ENCODE measurements around the gene SLC8A1.

Gene SLC8A1

GRCh38 chr2:40463112-40463511 is 11.2 kb upstream of the SLC8A1 start:
- no peak overlapping the region for H3K4me3 ChIP-seq (ENCODE audit: low read length, poor library complexity, severe bottlenecking)
- H3K4me2 ChIP-seq (ENCODE audit: low read depth, low read length, poor library complexity, severe bottlenecking) = no peak overlapping the region
- no peaks in the 10 kb centered on the region for H3K9me3 ChIP-seq (ENCODE audit: insufficient read depth, low read depth, low read length)
- no peaks in the 10 kb centered on the region for H3K36me3 ChIP-seq (ENCODE audit: insufficient read depth, low read length)
- H2AFZ ChIP-seq (ENCODE audit: low read length) = no peak overlapping the region
- H3K79me2 ChIP-seq (ENCODE audit: insufficient read depth, low read length) = no peaks in the 10 kb centered on the region
- no peaks in the 10 kb centered on the region for H3F3A ChIP-seq (ENCODE audit: low read depth)
- H4K20me1 ChIP-seq (ENCODE audit: insufficient read depth, low read length, poor library complexity, severe bottlenecking) = no peaks in the 10 kb centered on the region
- H3K27me3 ChIP-seq (ENCODE audit: insufficient read depth, low read length, poor library complexity, severe bottlenecking) = no peaks in the 10 kb centered on the region
- no peak for TF ChIP-seq CTCF (conservative IDR thresholded peaks at IDR 0.05; ENCODE audit: low read length)
- TF ChIP-seq EZH2phosphoT487 (IDR thresholded peaks at IDR 0.05; ENCODE audit: borderline replicate concordance) = no peak
- no peaks in the 10 kb centered on the region for H3K9me2 ChIP-seq (replicated peaks; ENCODE audit: low read depth, low read length)
- no peaks in the 10 kb centered on the region for H3K4me1 ChIP-seq (ENCODE audit: insufficient read depth, low read length, poor library complexity, severe bottlenecking)
- no peak overlapping the region for H3K9ac ChIP-seq (ENCODE audit: low read depth, low read length, poor library complexity, severe bottlenecking)

DNA sequence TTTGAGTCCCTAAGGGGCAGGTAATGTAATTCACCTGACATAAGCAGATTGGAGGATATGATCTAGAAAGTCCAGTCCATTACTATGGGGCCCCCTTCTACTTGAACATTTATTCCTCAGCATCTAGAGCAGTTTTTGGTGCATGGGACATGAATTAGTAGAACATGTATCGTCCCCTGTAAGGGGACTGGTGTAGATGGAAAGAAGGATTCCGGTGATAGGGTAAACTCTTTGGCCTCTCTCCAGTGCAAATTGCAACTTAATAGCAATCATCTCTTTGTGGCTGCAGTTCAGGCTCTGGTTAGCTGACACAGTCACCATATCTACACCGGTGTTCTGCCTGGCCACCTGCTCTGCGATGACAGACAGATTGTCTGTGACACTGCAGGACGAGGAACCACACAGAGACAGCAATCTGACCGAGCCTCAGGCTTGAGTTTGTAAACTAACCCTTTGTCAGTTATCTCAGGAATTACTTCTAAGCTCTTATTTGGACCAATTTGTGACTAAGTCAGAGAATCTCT is 6.4 kb upstream of the SLC8A1 start:
- Histone ChIP-seq H3K9ac (ENCODE audit: low read depth, low read length, poor library complexity, severe bottlenecking) (no peak overlapping the region), H3K36me3 (ENCODE audit: insufficient read depth, low read length) (no peaks in the 10 kb centered on the region), H3K27me3 (ENCODE audit: insufficient read depth, low read length, poor library complexity, severe bottlenecking) (no peaks in the 10 kb centered on the region), H2AFZ (ENCODE audit: low read length) (no peak overlapping the region), H3K9me3 (ENCODE audit: insufficient read depth, low read depth, low read length) (no peaks in the 10 kb centered on the region), H3K79me2 (ENCODE audit: insufficient read depth, low read length) (no peaks in the 10 kb centered on the region), H3F3A (ENCODE audit: low read depth) (0 out of 2 replicates have a peak, but pooled peaks cover 2% of the 10 kb centered on the region), H4K20me1 (ENCODE audit: insufficient read depth, low read length, poor library complexity, severe bottlenecking) (no peaks in the 10 kb centered on the region), H3K9me2 (replicated peaks; ENCODE audit: low read depth, low read length) (no peaks in the 10 kb centered on the region), H3K4me1 (ENCODE audit: insufficient read depth, low read length, poor library complexity, severe bottlenecking) (no peaks in the 10 kb centered on the region), H3K4me2 (ENCODE audit: low read depth, low read length, poor library complexity, severe bottlenecking) (no peak overlapping the region), H3K4me3 (ENCODE audit: low read length, poor library complexity, severe bottlenecking) (no peak overlapping the region)
- no peak for TF ChIP-seq CTCF (conservative IDR thresholded peaks at IDR 0.05; ENCODE audit: low read length)
- no peak for TF ChIP-seq EZH2phosphoT487 (IDR thresholded peaks at IDR 0.05; ENCODE audit: borderline replicate concordance)

DNA sequence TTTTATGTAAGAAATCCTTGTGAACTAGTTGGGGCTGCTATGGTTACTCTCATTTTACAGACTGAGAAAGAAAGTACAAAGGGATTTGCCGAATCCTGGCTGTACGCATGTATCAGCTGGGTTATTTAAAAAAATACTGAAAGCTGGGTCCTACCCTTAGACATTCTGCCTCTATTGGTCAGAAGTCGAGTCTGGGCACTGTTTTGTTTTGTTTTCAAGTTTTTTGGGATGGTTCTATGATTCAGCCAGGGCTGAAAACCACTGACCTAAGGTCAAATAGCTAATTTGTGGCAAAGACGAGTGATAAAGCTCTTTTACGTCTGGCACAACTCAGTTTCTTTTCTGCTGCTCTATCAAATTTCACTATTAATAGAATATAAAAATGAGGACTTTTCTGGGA is 5.9 kb upstream of the SLC8A1 start:
- H3K36me3 ChIP-seq (ENCODE audit: insufficient read depth, low read length) = no peaks in the 10 kb centered on the region
- H3K9ac ChIP-seq (ENCODE audit: low read depth, low read length, poor library complexity, severe bottlenecking) = no peak overlapping the region
- H3K9me3 ChIP-seq (ENCODE audit: insufficient read depth, low read depth, low read length) = no peaks in the 10 kb centered on the region
- no peak overlapping the region for H3K4me3 ChIP-seq (ENCODE audit: low read length, poor library complexity, severe bottlenecking)
- no peaks in the 10 kb centered on the region for H3K79me2 ChIP-seq (ENCODE audit: insufficient read depth, low read length)
- TF ChIP-seq EZH2phosphoT487 (IDR thresholded peaks at IDR 0.05; ENCODE audit: borderline replicate concordance) = no peak
- TF ChIP-seq CTCF (conservative IDR thresholded peaks at IDR 0.05; ENCODE audit: low read length) = no peak
- H3K9me2 ChIP-seq (replicated peaks; ENCODE audit: low read depth, low read length) = no peaks in the 10 kb centered on the region
- H2AFZ ChIP-seq (ENCODE audit: low read length) = no peak overlapping the region
- no peaks in the 10 kb centered on the region for H3K4me1 ChIP-seq (ENCODE audit: insufficient read depth, low read length, poor library complexity, severe bottlenecking)
- H3K4me2 ChIP-seq (ENCODE audit: low read depth, low read length, poor library complexity, severe bottlenecking) = no peak overlapping the region
- H4K20me1 ChIP-seq (ENCODE audit: insufficient read depth, low read length, poor library complexity, severe bottlenecking) = no peaks in the 10 kb centered on the region
- 0 out of 2 replicates have a peak, but pooled peaks cover 2% of the 10 kb centered on the region for H3F3A ChIP-seq (ENCODE audit: low read depth)
- peaks cover 1% of the 10 kb centered on the region for H3K27me3 ChIP-seq (ENCODE audit: insufficient read depth, low read length, poor library complexity, severe bottlenecking)
